Subcutaneous abdominal adipose tissue (tissue), 5 donors: ENCODE data around the gene COG1.

Experiments used
- H3K27ac ChIP-seq: one replicate; pipeline ENCODE4 v1.7.0; 2013; ENCODE audit warnings: low read depth, mild to moderate bottlenecking, inconsistent platforms, low read length, moderate library complexity
- H3K27me3 ChIP-seq, 5 donors: one replicate each; pipeline ENCODE4 v1.7.0; 2013; ENCODE audit warnings: low read length in 5 of 5, inconsistent platforms in 1 of 5; ENCODE audit not compliant: control insufficient read depth in 5 of 5, insufficient read depth in 4 of 5
- H3K36me3 ChIP-seq, 5 donors: one replicate each; pipeline ENCODE4 v1.7.0; 2013; ENCODE audit warnings: low read length in 5 of 5; ENCODE audit not compliant: control insufficient read depth in 5 of 5, insufficient read depth in 5 of 5
- H3K4me1 ChIP-seq, 5 donors: one replicate each; pipeline ENCODE4 v1.7.0; 2013; ENCODE audit warnings: low read length in 5 of 5, mild to moderate bottlenecking in 3 of 5, moderate library complexity in 1 of 5; ENCODE audit not compliant: control insufficient read depth in 5 of 5, insufficient read depth in 5 of 5
- H3K4me3 ChIP-seq, 5 donors: one replicate each; pipeline ENCODE4 v1.7.0; 2013; ENCODE audit warnings: low read length in 5 of 5, low read depth in 1 of 5
- H3K9ac ChIP-seq, 5 donors: one replicate each; pipeline ENCODE4 v1.7.0; 2013; ENCODE audit warnings: low read length in 5 of 5, mild to moderate bottlenecking in 4 of 5, moderate library complexity in 3 of 5
- H3K9me3 ChIP-seq, 5 donors: one replicate each; pipeline ENCODE4 v1.7.0; 2013; ENCODE audit warnings: low read length in 5 of 5; ENCODE audit not compliant: control insufficient read depth in 5 of 5
- donor health status: healthy.
- donor health status: healthy.
- donor health status: healthy.
- donor health status: healthy.
- donor health status: healthy.

COG1 gene

GRCh38 chr17:73198930-73199260 is 6.0 kb downstream of the COG1 start:
- peaks cover 14 to 74% (median 71%) of the 10 kb centered on the region in 5 donors for H3K36me3 ChIP-seq
- H3K27ac ChIP-seq: no peak overlapping the region
- no peaks in the 10 kb centered on the region for H3K9me3 ChIP-seq
- no peaks in the 10 kb centered on the region for H3K27me3 ChIP-seq
- peaks cover under 1 to 45% (median 15%) of the 10 kb centered on the region in 5 donors for H3K4me1 ChIP-seq
- H3K4me3 ChIP-seq: no peak overlapping the region
- no peak overlapping the region for H3K9ac ChIP-seq

DNA sequence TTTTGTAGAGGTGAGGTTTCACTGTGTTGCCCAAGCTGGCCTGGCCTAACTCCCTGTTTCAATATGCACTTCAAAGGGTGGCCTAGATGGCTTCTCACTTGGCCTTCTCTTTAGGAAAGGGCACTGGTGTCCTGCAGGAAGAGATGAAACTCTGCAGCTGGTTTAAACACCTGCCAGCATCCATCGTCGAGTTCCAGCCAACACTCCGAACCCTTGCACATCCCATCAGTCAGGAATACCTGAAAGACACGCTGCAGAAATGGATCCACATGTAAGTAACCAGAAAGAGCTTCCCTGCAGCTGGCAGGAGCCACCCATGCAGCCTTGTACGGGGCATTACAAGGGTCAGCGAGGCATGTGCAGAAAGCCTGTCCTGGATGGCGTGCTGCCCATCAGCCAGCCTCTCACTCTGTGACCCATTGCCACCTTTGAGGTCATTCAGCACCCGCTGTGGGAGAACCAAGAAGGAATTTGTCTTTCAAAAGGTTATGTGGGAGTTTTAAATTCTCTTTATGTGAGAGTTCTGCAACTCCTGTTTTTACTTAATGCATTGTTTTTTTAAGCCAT is 7.0 kb downstream of the COG1 start:
- Histone ChIP-seq H3K9me3 (no peaks in the 10 kb centered on the region), H3K27me3 (no peaks in the 10 kb centered on the region), H3K36me3 (peaks cover 14 to 79% (median 76%) of the 10 kb centered on the region in 5 donors), H3K4me1 (peaks cover 0 to 44% (median 9%) of the 10 kb centered on the region in 5 donors), H3K27ac (no peak overlapping the region), H3K4me3 (no peak overlapping the region), H3K9ac (no peak overlapping the region)

DNA sequence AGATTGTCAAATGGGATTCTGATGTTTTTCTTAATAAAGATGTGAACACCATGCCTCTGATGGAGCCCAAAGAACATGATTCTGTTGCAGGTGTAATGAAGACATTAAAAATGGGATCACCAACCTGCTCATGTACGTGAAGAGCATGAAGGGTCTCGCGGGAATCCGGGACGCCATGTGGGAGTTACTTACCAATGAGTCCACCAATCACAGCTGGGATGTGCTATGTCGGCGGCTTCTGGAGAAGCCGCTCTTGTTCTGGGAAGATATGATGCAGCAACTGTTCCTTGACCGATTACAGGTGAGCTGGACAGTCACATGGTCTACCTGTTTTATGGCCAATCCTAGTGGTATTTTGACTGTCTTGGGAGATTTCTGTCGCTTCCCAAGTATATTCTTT is 7.6 kb downstream of the COG1 start:
- no peak overlapping the region for H3K27ac ChIP-seq

GRCh38 chr17:73201215-73202069 is 8.6 kb downstream of the COG1 start:
- Histone ChIP-seq H3K36me3 (peaks cover 17 to 94% (median 89%) of the 10 kb centered on the region in 5 donors), H3K27ac (no peak overlapping the region), H3K27me3 (no peaks in the 10 kb centered on the region)

More for the DNA sequence above, 7.6 kb downstream of the COG1 start:
- no peak overlapping the region for H3K4me3 ChIP-seq
- no peaks in the 10 kb centered on the region for H3K9me3 ChIP-seq
- H3K4me1 ChIP-seq: peaks cover 0 to 41% (median 9%) of the 10 kb centered on the region in 5 donors
- peaks cover 14 to 86% (median 81%) of the 10 kb centered on the region in 5 donors for H3K36me3 ChIP-seq
- no peak overlapping the region for H3K9ac ChIP-seq
- no peaks in the 10 kb centered on the region for H3K27me3 ChIP-seq

GRCh38 chr17:73203135-73203787 is 10.4 kb downstream of the COG1 start:
- Histone ChIP-seq H3K36me3 (peaks cover 21 to 93% (median 88%) of the 10 kb centered on the region in 5 donors), H3K9ac (peak overlapping the region in 1 of 5 donors; percentile 9), H3K27ac (peak overlapping the region; percentile 64)

More at GRCh38 chr17:73201215-73202069, 8.6 kb downstream of the COG1 start:
- H3K9me3 ChIP-seq: no peaks in the 10 kb centered on the region
- peaks cover 0 to 35% (median 7%) of the 10 kb centered on the region in 5 donors for H3K4me1 ChIP-seq
- H3K9ac ChIP-seq: no peak overlapping the region
- H3K4me3 ChIP-seq: no peak overlapping the region

DNA sequence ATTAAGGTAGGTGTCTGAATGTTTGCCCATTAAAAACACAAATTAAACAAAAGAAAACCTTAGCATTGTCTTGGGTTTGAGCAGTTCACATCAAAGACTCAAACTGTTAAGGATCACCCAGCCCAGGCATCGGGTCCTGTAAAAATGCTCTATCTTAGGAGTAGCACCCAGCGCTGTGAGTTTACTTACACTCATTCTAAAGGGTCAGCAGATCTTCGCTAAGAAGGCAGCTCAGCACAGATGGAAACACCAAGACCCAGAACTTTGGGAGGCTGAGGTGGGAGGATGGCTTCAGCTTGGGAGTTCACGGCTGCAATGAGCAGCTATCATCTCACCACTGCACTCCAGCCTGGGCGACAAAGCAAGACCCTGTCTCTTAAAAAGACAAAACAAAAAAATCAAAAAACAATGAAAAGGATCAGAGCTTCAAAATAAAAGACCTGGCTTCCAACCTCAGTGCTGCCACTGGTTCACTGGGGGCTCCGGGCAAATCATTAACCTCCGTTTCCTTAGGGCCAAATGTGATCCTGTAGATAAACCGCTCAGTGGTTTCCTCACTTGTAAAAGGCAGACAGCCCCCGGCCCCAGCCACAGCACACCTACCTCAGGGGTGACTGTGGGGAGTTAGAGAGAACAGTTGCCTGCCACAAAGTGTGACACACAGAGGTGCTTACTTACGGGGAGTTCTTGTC is 11.1 kb downstream of the COG1 start:
- Histone ChIP-seq H3K9me3 (no peaks in the 10 kb centered on the region), H3K27ac (peak overlapping the region; percentile 64), H3K36me3 (peaks cover 28 to 93% (median 88%) of the 10 kb centered on the region in 5 donors), H3K27me3 (no peaks in the 10 kb centered on the region), H3K4me1 (peaks cover 3 to 35% (median 11%) of the 10 kb centered on the region in 5 donors), H3K4me3 (peak overlapping the region in 1 of 5 donors; percentile 2), H3K9ac (peak overlapping the region in 2 of 5 donors; percentile 5 to 7)

More at GRCh38 chr17:73203135-73203787, 10.4 kb downstream of the COG1 start:
- Histone ChIP-seq H3K4me1 (peaks cover 3 to 35% (median 11%) of the 10 kb centered on the region in 5 donors), H3K4me3 (peak overlapping the region in 1 of 5 donors; percentile 2), H3K27me3 (no peaks in the 10 kb centered on the region), H3K9me3 (no peaks in the 10 kb centered on the region)

GRCh38 chr17:73205459-73205961 is 12.7 kb downstream of the COG1 start:
- Histone ChIP-seq H3K4me1 (peaks cover 3 to 35% (median 11%) of the 10 kb centered on the region in 5 donors), H3K9ac (no peak overlapping the region), H3K9me3 (no peaks in the 10 kb centered on the region), H3K27me3 (no peaks in the 10 kb centered on the region), H3K36me3 (peaks cover 32 to 89% (median 84%) of the 10 kb centered on the region in 5 donors), H3K27ac (no peak overlapping the region), H3K4me3 (no peak overlapping the region)

- Histone ChIP-seq H3K27ac (no peak overlapping the region), H3K4me3 (no peak overlapping the region), H3K9ac (no peak overlapping the region), H3K36me3 (peaks cover 25 to 62% (median 59%) of the 10 kb centered on the region in 5 donors), H3K9me3 (no peaks in the 10 kb centered on the region), H3K27me3 (no peaks in the 10 kb centered on the region), H3K4me1 (peaks cover 0 to 14% (median 8%) of the 10 kb centered on the region in 5 donors)
Measured at GRCh38 chr17:73208139-73208827, 15.4 kb downstream of the COG1 start.

DNA sequence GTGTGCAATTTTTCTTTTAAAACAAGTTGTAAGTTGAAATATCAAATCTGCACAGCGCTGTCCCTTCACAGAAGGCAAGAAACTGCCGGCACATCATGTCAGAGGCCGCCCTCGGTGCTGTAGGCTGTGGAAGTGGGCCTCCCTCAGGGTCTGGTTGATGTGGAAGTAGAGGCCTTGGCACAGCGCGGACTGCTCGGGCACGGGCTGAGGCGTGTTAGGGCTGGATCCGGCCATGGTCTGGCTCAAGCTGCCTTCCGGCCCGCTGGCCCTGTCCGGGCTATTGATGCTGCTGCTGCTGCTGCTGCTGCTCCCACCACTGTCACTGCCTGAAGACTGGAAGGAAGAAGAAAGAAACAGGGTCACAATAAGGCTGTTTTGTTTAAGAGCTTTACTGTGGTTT is 16.6 kb downstream of the COG1 start:
- H3K27ac ChIP-seq: no peak overlapping the region
- peaks cover 0 to 11% (median 5%) of the 10 kb centered on the region in 5 donors for H3K4me1 ChIP-seq
- no peaks in the 10 kb centered on the region for H3K9me3 ChIP-seq
- H3K27me3 ChIP-seq: no peaks in the 10 kb centered on the region
- peaks cover 20 to 52% (median 49%) of the 10 kb centered on the region in 5 donors for H3K36me3 ChIP-seq
- H3K9ac ChIP-seq: no peak overlapping the region
- H3K4me3 ChIP-seq: no peak overlapping the region
